HG03095 (cell line): ENCODE measurements around the gene CDC42SE2.

Source experiments
- ATAC-seq: cut with Tn5 transposase; IDR thresholded peaks from one replicate; pipeline ENCODE4 v1.9.1; 2021; ENCODE audit warnings: moderate library complexity; ENCODE audit not compliant: unreplicated experiment

CDC42SE2 gene, protein sequence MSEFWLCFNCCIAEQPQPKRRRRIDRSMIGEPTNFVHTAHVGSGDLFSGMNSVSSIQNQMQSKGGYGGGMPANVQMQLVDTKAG

DNA sequence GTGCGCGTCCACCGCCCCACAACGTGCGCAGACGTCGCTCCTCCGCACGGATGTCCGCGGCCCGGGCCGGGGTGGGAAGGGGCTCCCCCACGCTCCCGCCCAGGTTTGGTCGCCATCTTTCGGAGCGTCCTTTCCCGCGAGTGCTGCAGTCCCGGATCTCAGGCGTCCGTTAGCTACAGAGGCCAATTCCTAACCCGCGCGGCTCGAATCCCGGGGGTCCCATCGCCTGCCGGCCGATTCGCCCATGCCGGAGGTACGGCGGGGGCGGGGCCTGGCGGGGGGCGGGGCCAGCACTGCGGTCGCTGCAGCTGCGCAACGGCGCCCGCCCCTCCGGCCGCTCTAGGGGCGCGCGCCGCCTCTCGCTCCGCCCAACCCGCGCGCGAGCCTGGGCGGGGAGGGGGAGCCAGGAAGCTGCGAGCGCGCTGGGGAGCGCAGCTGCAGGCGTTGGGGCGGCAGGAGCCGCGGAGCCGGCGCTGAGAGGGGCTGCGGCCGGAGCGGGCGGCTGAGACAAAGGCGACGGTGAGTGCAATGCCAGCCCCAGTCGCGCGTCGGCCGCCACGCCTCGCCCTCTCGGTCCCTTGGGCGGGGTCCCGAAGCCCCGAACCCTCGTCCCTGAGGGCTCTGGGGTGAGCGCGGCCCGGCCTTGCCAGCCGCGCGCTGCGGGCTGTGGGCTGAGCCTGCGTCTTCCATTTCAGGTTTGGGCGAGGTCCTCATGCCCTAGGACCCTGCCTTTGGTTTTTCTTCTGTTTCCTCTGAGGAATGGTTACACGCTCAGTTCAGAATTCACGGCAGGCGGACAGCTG lies at the start of gene CDC42SE2:
TSS of gene CDC42SE2 (plus strand) at position 406 of the 803 bp plus-strand sequence. CDS start 95,441 bp downstream, outside the sequence.
- peak; percentile 82 for ATAC-seq

DNA sequence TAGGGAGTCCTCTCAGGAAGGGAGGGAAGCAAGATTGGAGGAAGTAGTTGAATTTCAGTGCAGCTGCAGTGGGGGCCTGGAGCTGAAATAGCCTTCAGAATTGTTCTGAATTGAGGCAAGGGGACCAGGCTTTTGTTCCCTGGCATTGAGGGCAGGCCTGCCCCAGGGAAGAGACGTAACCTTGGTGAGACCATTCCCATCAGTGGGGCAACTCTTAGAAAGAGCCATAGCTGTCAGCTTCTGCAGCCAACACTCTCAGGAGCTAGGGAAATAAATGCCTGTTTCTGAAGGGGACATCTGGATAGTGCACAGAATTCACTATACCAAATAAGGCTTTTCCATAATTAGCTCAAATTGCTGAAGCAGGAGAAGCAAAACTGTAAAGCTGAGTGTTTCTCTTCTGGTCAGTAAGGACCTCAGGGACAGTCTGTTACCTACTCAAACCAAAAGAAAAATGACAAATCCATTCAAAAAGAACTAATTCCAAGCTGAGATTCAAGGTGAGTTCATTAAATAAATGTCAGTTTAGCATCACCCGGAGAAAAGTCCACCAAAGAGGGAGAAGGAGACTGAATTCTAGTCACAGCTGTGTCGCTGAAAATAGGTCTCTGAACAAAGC lies 49.1 kb upstream of the CDC42SE2 start:
- ATAC-seq, result no peak

DNA sequence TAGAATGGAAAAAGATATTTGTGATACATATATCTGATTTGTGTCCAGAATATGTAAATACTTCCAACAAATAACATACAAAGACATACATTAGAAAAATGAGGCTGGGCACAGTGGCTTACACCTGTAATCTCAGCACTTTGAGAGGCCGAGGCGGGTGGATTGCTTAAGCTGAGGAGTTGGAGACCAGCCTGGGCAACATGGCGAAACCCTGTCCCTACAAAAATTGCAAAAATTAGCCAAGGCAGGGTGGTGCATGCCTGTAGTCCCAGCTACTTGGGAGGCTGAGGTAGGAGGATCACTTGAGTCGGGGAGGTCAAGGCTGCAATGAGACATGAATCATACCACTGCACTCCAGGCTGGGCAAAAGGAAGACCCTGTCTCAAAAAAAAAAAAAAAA lies 46.1 kb upstream of the CDC42SE2 start:
- ATAC-seq, result no peak

DNA sequence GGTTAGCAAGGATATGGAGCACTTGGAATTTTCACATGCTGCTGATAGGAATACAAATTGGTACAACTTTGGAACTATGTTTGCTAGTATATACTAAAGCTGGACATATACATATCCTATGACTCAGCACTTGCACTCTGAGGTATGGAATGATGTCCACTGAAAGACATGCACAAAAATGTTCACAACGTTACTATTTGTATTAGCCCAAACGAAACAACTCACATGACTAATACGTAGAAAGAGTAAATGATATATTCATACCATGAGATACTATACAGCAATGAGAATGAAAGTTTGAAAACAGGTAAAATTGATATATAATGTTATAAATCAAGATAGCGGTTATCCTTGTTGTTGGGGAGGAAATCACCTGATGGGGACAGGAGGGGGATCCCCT lies 45.5 kb upstream of the CDC42SE2 start:
- peak; percentile 35 for ATAC-seq

DNA sequence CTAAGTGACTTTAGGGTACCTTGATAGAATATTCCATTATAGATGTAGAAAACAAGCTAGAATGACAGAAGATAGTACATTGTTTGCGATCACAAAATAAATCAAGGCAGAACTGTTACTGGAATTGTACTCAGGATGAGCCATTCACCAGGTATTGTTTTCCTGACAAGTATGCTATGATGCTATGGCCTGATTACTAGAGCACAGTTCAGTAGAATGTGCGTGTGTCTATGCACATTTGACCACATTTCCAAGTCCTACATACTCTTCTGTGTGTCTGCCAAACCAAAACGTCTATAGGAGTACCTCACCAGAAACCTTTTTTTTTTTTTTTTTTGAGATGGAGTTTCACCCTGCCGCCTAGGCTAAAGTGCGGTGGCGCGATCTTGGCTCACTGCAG lies 43.3 kb upstream of the CDC42SE2 start:
- no peak for ATAC-seq

DNA sequence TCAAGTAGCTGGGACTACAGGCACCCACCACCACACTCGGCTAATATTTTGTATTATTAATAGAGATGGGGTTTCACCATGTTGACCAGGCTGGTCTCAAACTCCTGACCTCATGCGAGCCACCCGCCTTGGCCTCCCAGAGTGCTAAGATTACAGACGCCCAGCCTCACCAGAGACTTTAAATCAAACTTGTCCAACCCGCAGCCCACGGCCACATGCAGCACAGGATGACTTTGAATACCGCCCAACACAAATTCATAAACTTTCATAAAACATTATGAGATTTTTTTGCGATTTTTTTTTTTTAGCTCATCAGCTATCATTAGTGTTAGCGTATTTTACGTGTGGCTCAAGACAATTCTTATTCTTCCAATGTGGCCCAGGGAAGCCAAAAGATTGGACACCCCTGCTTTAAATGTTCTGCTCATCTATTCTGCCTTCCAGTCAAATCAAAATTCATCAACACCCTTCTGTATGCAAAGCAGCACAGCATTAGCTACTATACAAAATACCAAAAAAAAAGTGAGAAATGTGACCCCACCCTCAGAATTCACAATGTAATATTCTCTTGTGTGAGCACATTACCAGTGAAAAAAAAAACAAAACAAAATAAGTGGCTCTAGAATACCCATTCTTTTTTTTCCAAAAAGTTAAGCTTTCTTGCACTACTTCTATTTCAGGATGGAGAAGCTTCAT lies 42.7 kb upstream of the CDC42SE2 start:
- ATAC-seq, result no peak

DNA sequence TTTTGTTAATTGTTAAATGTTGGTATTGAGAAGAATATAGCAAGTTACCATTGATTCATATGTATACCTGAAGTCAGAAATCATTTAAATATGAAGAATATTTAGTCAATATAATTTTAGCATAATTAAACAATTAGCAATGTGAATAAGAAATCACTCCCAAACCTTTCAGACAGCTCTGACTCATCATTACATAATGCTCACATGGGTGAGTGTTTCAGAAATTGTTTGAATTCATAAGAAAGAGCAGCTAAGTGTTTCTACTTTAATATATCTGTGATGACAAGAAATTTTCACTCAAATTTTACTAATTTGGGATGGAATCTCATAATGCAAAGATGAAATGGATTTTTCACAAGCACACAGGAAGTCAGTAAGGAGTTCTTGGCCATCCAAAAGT lies 42.0 kb upstream of the CDC42SE2 start:
- ATAC-seq, result no peak

DNA sequence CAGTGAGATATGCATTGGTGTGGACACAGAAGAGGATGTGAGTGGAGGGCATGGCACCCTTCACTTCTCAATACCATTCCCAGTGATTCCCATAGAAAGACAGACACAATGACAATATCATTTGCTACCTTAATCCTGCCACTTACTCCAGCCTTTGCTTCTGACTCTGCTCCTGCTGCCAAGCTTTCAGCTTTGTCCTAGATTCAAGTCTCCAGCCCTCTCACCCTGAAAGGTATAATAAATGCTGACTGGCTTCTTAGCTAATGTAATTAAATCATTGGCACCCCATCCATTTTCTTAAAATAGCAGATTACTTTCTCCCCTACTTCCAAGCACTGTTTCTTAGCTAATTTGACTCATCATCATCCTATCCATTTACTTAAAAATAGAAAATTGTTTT lies 41.1 kb upstream of the CDC42SE2 start:
- ATAC-seq, result no peak

DNA sequence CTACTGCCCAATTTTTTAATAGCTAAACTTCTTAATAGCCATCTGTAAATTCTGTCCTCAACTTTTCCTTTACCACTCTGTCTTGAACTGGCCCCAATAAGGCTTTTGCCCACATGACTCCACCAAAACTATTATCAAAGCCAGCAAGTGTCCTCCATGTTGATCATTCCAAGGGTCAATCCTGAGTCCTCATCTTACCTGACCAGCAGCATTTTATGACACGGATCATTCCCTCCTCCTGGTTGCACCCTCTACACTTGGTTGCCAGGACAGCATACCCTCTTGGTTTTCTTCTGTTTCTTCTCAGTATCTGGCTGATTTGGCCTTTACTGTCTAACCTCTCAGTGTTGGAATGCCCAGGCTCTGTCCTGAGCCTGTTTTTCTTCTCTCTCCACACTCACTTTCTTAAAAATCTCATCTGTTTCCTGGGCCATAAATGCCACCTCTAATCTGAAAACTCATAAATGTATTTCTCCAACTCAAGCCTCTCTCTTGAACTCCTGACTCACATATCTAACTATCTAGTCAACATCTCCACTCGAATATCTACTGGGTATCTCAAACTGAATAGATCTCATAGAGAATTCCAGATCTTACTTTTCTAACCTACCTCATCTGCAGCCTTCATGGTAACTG lies 40.0 kb upstream of the CDC42SE2 start:
- ATAC-seq, result no peak

DNA sequence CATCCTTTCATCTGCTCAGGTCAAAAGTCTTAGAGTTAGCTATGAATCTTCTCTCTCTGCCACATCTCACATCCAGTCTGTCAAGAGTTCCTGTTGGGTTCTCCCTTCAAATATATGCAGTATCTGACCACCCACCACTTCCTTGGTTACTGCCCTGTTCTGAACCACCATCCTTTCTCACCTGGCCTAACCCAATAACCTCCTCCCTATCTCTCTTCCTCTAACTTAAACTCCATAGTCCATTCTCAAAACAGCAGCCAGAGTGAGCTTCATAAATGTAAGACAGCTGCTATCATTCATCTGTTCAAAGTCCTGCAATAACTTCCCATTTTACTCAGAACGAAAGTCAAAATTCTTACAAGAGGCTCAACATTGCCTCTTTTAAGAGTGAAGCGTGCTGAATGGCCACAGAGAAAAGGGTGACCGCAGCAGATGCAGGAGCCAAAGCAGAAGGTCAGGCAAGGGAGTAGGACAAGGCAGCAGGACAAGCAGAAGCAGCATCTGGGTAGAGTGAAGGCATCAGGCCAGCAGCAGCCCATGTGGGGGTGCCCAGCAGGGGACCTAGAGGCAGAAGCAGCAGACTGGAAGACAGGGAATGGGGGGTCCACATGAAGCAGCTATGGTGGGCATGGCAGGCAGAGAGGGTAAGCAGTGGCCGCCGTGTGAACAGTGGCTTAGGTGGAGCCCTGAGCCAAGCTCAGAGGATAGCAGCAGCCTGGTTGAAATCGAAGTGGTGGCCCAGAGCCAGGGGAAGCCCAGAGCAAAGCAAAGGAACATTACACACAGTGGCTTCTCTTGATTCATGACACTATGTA lies 39.3 kb upstream of the CDC42SE2 start:
- ATAC-seq, result peak; percentile 82

DNA sequence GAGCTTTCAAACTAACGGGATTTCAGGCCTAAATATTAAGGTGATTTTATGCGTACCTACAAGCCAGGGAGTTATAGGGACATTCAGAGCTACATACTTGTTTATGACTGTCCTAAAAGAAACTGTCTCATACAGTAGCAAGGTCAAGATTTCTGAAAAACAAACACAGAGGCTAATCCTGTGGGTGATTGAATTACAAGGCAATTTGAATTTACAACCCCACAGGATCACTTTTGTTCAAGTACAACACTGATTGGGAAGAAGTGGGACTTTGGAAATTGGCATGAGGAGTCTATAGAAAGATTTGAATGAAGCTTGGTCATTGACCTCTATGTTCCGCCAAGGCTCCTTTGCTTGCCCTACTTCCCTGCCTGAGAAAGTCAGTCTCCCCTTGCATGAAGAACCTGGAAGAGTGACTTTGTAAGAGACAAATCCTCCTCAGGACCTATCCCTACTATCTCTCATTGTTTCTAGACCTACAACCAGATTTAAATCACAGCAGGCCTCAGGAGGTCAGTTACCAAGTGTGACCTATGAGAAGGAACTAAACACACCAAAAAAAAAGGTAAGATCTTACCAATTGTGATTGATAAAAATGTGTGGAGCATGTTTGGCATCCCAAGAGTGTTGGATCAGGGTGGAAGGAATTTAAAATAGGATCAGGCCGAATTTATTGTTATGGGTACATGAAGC lies 38.4 kb upstream of the CDC42SE2 start:
- no peak for ATAC-seq

DNA sequence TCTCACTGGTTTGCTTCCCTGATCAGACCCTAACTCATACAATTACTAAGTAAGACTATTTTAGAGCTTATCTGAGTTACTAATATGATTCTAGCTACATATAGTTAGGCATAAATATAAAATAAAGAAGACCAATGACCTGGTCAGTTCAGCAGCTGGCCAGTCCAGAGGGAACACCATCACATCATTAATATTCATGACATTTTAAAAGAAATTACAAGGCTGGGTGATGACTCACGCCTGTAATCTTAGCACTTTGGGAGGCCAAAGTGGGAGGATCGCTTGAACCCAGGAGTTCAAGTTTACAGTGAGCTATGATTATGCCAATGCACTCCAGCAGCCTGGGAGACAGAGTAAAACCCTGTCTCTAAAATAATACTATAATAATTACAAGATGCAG lies 37.0 kb upstream of the CDC42SE2 start:
- ATAC-seq, result no peak

DNA sequence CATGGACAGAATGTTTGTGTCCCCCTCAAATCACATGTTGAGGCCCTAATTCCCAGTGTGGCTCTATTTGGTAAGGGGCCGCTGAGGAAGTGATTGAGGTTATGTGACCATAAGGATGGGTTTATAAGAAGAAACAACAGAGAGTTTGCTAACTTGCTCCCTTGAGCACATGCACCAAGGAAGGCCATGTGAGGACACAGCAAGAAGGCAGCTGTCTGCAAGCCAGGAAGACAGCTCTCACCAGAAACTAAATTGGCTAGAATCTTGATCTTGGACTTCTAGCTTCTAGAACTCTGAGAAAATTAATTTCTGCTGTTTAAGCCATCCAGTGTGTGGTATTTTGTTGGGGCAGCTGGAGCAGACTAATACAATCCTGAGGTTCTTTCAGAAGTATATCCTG lies 35.2 kb upstream of the CDC42SE2 start:
- no peak for ATAC-seq

DNA sequence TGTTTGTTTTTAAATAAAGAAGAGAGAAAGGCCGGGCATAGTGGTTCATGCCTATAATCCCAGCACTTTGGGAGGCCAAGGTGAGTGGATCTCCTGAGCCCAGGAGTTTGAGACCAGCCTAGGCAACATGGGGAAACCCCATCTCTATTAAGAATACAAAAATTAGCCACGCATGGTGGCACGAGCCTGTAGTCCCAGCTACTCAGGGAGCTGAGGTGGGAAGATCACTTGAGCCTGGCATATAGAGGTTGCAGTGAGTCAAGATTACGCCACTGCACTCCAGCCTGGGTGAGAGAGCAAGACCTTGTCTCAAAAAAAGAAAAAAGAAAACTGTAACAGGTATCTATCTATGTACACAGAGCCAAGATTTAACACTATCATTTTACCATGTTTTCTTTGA lies 34.2 kb upstream of the CDC42SE2 start:
- no peak for ATAC-seq

DNA sequence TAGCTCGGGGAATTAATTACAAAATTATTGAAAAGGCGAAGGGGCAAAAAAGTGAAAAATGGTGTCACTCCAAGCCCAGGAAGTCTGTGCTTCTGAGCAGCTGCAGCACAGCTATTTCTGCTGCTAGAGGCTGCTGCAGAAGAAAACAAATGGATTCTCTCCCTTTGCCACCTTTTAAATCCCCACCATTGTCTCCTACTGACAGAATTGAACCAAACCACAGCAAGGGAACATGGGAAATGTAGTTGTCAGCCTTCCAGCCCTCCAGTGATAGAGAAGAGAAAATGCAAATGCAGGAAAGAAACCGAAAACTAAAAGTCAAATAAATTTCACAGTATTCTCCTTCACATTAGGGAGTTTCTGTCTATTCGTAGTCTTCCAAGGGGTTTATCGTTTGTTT lies 33.4 kb upstream of the CDC42SE2 start:
- peak; percentile 80 for ATAC-seq

DNA sequence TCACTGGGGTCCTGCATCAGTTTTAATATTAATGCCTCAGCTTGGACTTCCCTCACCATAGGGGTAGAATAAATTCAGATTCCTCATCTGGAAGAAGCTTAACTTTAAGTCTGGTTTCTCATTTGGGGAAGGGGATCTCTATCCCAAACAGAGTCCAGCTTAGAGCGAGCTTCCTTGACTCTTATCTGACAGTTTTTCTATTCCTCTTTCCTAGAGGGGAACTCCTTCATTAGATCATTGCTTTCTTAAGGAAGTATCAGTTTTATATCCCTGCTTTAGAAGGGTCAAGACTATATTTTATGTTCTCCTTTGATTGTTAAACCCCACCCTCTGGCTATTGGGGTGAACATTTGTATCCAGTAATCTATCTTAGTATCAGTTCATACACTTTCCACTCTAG lies 24.2 kb upstream of the CDC42SE2 start:
- no peak for ATAC-seq

DNA sequence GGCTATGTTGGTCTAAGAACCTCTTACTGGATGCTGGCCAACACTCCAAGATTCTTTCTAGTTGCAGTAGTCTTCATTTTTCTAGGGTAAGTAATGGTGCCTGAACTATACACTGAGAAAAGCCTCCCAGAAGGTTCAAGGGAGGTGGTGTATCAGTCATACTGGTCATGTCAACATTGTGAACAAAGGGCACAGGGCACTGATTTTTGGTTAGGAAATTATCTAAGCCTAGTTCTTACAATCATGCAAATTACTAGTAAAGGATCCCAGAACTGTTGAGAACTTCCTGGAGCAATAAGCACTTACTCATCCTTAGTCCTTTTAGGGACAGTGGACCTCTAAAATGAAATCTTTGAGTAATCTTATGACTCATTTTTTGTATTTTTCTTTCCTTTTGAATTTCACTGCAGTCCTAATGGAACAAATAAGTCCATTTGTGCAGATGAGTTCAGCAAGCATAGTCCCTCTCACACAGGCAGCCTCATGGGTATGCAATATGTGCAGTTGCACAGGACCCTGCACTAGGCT lies 21.1 kb upstream of the CDC42SE2 start:
- ATAC-seq, result no peak

DNA sequence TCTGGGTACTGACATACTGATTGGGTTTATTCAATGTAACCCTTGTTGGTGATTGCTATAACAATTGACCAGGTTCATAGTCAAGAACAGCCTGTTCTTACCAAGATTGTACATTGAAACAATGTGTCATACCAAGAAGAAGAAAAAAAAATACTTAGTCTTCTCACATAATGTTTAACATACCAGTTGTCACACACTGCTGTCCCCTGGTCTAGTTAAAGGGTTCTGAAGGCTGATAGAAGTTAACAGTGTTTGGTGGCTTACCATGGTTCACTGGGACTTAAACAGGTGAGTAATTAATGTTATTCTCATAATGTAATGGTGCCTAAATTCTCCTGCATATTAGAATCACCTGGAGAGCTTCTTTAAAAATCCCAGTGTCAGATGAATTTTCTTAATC lies 18.5 kb upstream of the CDC42SE2 start:
- ATAC-seq, result no peak

DNA sequence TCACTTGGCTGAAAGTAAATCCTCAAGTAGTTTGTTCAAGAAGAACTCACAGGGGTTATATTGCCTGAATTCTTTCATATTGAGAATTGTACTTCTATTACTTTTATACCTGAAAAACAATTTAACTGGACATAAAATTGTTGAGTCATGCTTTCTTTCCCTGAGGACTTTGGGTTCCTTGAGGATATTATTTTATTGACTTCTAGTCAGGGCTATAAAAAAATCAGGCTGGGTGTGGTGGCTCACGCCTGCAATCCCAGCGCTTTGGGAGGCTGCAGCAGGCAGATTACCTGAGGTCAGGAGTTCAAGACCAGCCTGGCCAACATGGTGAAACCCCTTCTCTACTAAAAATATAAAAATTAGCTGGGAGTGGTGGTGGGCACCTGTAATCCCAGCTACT lies 17.9 kb upstream of the CDC42SE2 start:
- ATAC-seq, result no peak

DNA sequence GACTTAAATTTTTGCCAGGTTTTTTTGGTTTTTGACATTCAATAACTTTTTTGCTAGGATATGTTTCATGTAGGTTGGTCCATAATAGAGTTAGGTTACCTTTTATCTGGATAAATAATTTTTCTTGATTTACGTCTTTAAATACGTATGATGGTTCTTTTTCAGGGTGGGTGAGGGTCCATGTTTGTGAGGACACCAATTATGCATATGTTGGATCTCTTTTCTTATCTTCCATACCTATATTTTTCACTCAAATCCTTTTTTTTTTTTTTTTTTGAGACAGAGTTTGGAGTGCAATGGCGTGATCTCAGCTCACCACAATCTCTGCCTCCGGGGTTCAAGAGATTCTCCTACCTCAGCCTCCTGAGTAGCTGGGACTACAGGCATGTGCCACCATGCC lies 17.3 kb upstream of the CDC42SE2 start:
- ATAC-seq, result no peak
